Erythroblast (primary cell): ENCODE measurements around the gene AGAP1.

Experiments used
- GATA1 ChIP-seq: IDR thresholded peaks from 2 replicates; pipeline ENCODE4 v1.6.1; 2011; ENCODE audit warnings: low read depth, mild to moderate bottlenecking, control low read depth, low read length, moderate library complexity
- POLR2A ChIP-seq: IDR thresholded peaks from 2 replicates; pipeline ENCODE4 v1.6.1; 2011; ENCODE audit warnings: mild to moderate bottlenecking, low read length

GRCh38 chr2:235877275-235877802 is 383.5 kb downstream of the AGAP1 start:
- TF ChIP-seq POLR2A, result no peak
- TF ChIP-seq GATA1, result no peak
